Muscle layer of colon (tissue), 2 donors: ENCODE data around the gene C12orf57.
A peak's percentile ranks its signal among the peaks of the same experiment; 100 is the strongest.

Source experiments
- H3K27ac ChIP-seq: one replicate; pipeline ENCODE4 v1.7.0; 2013; ENCODE audit warnings: low read depth, mild to moderate bottlenecking, low read length, moderate library complexity
- H3K27me3 ChIP-seq, 2 donors: one replicate each; pipeline ENCODE4 v1.7.0; 2013; ENCODE audit warnings: low read length in 2 of 2, mild to moderate bottlenecking in 2 of 2; ENCODE audit not compliant: insufficient read depth in 2 of 2, control insufficient read depth in 1 of 2
- H3K36me3 ChIP-seq: one replicate; pipeline ENCODE4 v1.7.0; 2013; ENCODE audit warnings: mild to moderate bottlenecking, low read length; ENCODE audit not compliant: insufficient read depth
- H3K4me1 ChIP-seq: one replicate; pipeline ENCODE4 v1.7.0; 2013; ENCODE audit warnings: mild to moderate bottlenecking, low read length; ENCODE audit not compliant: insufficient read depth
- H3K4me3 ChIP-seq, 2 donors: one replicate each; pipeline ENCODE4 v1.7.0; 2013; ENCODE audit warnings: low read length in 2 of 2, low read depth in 1 of 2, mild to moderate bottlenecking in 1 of 2, moderate library complexity in 1 of 2
- H3K9ac ChIP-seq: one replicate; pipeline ENCODE4 v1.7.0; 2013; ENCODE audit warnings: low read length
- H3K9me3 ChIP-seq: one replicate; pipeline ENCODE4 v1.7.0; 2013; ENCODE audit warnings: mild to moderate bottlenecking, low read length
- donor health status: abdominal sarcoma.
- donor health status: Adenocarcinoma of cecum.

Gene C12orf57

GRCh38 chr12:6909421-6910145 lies 34.2 kb upstream of the C12orf57 start:
- H3K36me3 ChIP-seq, result peaks cover 4% of the 10 kb centered on the region
- no peaks in the 10 kb centered on the region for H3K9me3 ChIP-seq
- no peak overlapping the region for H3K9ac ChIP-seq
- no peak overlapping the region for H3K27ac ChIP-seq
- peaks cover 12% of the 10 kb centered on the region for H3K4me1 ChIP-seq
- no peak overlapping the region for H3K4me3 ChIP-seq
- no peaks in the 10 kb centered on the region for H3K27me3 ChIP-seq

GRCh38 chr12:6912164-6912935 lies 31.5 kb upstream of the C12orf57 start:
- no peak overlapping the region for H3K27ac ChIP-seq

GRCh38 chr12:6914246-6914946 lies 29.4 kb upstream of the C12orf57 start, which contains the start of gene ENO2:
TSS of gene ENO2 (plus strand) at chr12:6914580. CDS start at chr12:6915833, 1,253 bp downstream.
- Histone ChIP-seq H3K36me3 (peaks cover 4% of the 10 kb centered on the region), H3K4me3 (peak within 1 kb of the TSS; percentile 68 to 81), H3K9ac (peak within 1 kb of the TSS; percentile 81), H3K27ac (peak within 1 kb of the TSS; percentile 87), H3K27me3 (no peaks in the 10 kb centered on the region), H3K4me1 (peaks cover 11% of the 10 kb centered on the region), H3K9me3 (no peaks in the 10 kb centered on the region)

More at GRCh38 chr12:6912164-6912935, 31.5 kb upstream of the C12orf57 start:
- Histone ChIP-seq H3K36me3 (peaks cover 4% of the 10 kb centered on the region), H3K4me1 (peaks cover 11% of the 10 kb centered on the region), H3K4me3 (no peak overlapping the region), H3K27me3 (no peaks in the 10 kb centered on the region), H3K9me3 (no peaks in the 10 kb centered on the region), H3K9ac (no peak overlapping the region)

GRCh38 chr12:6914947-6915788 lies 28.7 kb upstream of the C12orf57 start:
- H3K9ac ChIP-seq, result peak overlapping the region; percentile 49

GRCh38 chr12:6915789-6916285 lies 28.0 kb upstream of the C12orf57 start:
- no peaks in the 10 kb centered on the region for H3K27me3 ChIP-seq
- no peak overlapping the region for H3K9ac ChIP-seq
- peak overlapping the region in 1 of 2 donors; percentile 68 for H3K4me3 ChIP-seq
- H3K9me3 ChIP-seq, result no peaks in the 10 kb centered on the region
- H3K27ac ChIP-seq, result peak overlapping the region; percentile 87
- peaks cover 4% of the 10 kb centered on the region for H3K36me3 ChIP-seq
- peaks cover 11% of the 10 kb centered on the region for H3K4me1 ChIP-seq

More at GRCh38 chr12:6914947-6915788, 28.7 kb upstream of the C12orf57 start:
- H3K36me3 ChIP-seq, result peaks cover 4% of the 10 kb centered on the region
- peak overlapping the region; percentile 87 for H3K27ac ChIP-seq
- peak overlapping the region; percentile 68 to 81 for H3K4me3 ChIP-seq
- peaks cover 11% of the 10 kb centered on the region for H3K4me1 ChIP-seq
- H3K27me3 ChIP-seq, result no peaks in the 10 kb centered on the region
- no peaks in the 10 kb centered on the region for H3K9me3 ChIP-seq

DNA sequence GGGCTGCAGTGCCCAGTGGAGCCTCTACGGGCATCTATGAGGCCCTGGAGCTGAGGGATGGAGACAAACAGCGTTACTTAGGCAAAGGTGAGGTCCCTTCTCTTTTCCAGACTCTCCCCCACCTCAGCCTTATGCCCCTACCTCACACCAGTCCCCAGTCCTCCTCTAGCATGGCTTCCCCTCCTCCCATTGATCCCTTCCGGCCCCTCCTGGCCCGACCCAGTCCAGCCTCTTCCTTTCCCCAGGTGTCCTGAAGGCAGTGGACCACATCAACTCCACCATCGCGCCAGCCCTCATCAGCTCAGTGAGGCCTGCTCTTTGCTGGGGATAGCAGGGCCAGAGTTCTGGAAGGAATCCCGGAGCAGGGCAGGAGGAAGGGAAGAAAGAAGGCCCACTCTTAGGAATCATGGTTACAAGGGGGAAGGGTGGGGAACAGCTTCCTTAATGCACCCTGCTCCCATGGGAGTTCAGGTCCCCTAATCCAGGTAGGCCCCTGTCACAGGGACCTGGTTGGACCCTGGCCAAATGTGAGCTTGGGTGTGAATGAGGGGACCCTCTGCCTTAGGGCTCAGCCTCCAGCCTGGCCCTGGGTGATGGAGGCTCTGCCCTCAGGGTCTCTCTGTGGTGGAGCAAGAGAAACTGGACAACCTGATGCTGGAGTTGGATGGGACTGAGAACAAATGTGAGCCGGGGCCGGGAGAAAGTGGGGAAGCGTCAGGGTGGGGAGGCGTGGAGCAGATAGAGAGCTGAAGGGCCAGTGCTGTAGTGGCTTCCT lies 27.2 kb upstream of the C12orf57 start:
- Histone ChIP-seq H3K9ac (no peak overlapping the region), H3K27ac (no peak overlapping the region)

GRCh38 chr12:6917491-6918231 lies 26.2 kb upstream of the C12orf57 start:
- Histone ChIP-seq H3K9me3 (no peaks in the 10 kb centered on the region), H3K4me1 (peaks cover 11% of the 10 kb centered on the region), H3K27ac (no peak overlapping the region), H3K27me3 (no peaks in the 10 kb centered on the region), H3K36me3 (peaks cover 4% of the 10 kb centered on the region), H3K4me3 (no peak overlapping the region), H3K9ac (no peak overlapping the region)

More for the DNA sequence above, 27.2 kb upstream of the C12orf57 start:
- Histone ChIP-seq H3K27me3 (no peaks in the 10 kb centered on the region), H3K9me3 (no peaks in the 10 kb centered on the region), H3K36me3 (peaks cover 4% of the 10 kb centered on the region), H3K4me1 (peaks cover 11% of the 10 kb centered on the region), H3K4me3 (no peak overlapping the region)

DNA sequence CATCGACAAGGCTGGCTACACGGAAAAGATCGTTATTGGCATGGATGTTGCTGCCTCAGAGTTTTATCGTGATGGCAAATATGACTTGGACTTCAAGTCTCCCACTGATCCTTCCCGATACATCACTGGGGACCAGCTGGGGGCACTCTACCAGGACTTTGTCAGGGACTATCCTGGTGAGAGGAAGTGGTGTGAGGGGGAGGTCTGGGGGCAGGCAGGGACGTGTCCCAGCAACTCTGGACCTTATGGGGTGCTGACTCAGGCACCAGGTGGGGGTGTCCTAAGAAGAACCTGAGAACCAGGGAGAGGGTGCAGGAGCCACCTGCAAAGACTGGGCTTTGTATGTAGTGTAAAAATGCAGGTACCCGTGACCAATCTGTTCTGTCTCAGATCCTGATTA lies 24.2 kb upstream of the C12orf57 start:
- no peaks in the 10 kb centered on the region for H3K9me3 ChIP-seq
- H3K36me3 ChIP-seq, result peaks cover 4% of the 10 kb centered on the region
- no peak overlapping the region for H3K4me3 ChIP-seq
- no peak overlapping the region for H3K9ac ChIP-seq
- peaks cover 16% of the 10 kb centered on the region for H3K4me1 ChIP-seq
- H3K27me3 ChIP-seq, result no peaks in the 10 kb centered on the region
- H3K27ac ChIP-seq, result no peak overlapping the region

DNA sequence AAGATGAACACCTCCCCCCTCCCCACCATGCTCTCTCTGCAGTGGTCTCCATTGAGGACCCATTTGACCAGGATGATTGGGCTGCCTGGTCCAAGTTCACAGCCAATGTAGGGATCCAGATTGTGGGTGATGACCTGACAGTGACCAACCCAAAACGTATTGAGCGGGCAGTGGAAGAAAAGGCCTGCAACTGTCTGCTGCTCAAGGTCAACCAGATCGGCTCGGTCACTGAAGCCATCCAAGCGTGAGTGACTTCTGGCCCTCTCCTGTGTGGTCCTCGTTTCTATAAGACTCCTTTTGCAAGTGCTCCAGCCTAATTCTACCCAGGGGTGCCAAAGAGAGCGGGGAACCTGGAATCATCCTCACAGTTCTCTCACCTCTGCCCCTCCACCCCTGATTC lies 22.3 kb upstream of the C12orf57 start:
- Histone ChIP-seq H3K4me1 (peaks cover 29% of the 10 kb centered on the region), H3K4me3 (no peak overlapping the region), H3K36me3 (peaks cover 2% of the 10 kb centered on the region), H3K27ac (no peak overlapping the region), H3K9me3 (no peaks in the 10 kb centered on the region), H3K27me3 (no peaks in the 10 kb centered on the region), H3K9ac (no peak overlapping the region)
